ENCODE results near the gene GJC1. TPM values are rescaled to one million over a fixed set of nuclear protein-coding genes. Genes with fewer than 3 reads are reported as not detected.

GJC1 gene
- total RNA-seq, 2 experiments from 2014 or later, result 1.6 to 2.2 TPM

DNA sequence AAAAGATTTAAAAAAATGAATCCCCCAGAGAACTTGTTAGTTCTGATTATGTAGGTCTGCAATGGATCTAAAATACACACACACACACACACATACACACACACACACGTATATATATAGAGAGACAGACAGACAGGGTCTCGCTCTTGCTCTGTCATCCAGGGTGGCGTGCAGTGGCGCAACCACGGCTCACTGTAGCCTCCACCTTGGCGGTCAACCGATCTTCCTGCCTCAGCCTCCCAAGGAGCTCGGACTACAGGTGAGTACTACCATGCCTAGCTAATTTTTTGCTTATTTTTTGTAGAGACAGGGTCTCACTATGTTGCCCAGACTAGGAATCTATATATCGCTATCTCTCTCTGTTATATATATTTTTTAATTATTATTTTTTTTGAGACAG lies 33.4 kb downstream of the GJC1 start:
- Mint-ChIP-seq H3K4me1 (ENCODE audit: low read depth) (peaks cover 17% of the 10 kb centered on the region), H3K9me3 (ENCODE audit: insufficient read depth) (no peaks in the 10 kb centered on the region), H3K27me3 (ENCODE audit: low read depth) (peaks cover 4% of the 10 kb centered on the region), H3K36me3 (ENCODE audit: low read depth) (no peaks in the 10 kb centered on the region), H3K4me3 (no peak overlapping the region), H3K27ac (no peak overlapping the region)
- DNase-seq (no peak), ATAC-seq (no peak)
- ChIA-PET POLR2A (no interaction called here), CTCF (interaction anchor here (2.9 kb wide), 1 partner anchor 17 kb away, joined by 21 read pairs; no protein-coding TSS in a partner anchor)

DNA sequence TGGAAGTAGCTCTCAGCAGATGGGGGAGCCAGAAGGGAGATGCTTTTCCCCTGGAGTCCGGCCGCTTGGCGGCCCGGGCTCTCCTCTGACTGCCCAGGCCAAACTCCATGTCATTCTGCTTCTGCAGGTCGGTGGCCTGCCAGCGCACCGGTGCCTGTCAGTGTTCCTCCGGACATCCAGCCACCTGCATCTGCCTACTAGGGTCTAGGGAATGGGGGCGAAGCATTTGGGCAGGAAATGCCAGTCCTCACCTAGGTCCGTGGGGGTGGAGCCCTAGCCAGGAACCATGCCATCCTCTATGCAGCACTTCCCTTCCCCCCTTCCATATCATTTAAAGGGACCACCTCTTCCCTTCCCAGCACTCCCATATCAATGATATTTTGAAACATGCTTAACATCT lies 34.2 kb downstream of the GJC1 start:
- Mint-ChIP-seq H3K27me3 (ENCODE audit: low read depth) (peaks cover 2% of the 10 kb centered on the region), H3K4me3 (no peak overlapping the region), H3K27ac (no peak overlapping the region), H3K36me3 (ENCODE audit: low read depth) (no peaks in the 10 kb centered on the region), H3K4me1 (ENCODE audit: low read depth) (peaks cover 17% of the 10 kb centered on the region), H3K9me3 (ENCODE audit: insufficient read depth) (no peaks in the 10 kb centered on the region)
- ChIA-PET POLR2A (no interaction called here), CTCF (no interaction called here)
- DNase-seq (no peak), ATAC-seq (no peak)

DNA sequence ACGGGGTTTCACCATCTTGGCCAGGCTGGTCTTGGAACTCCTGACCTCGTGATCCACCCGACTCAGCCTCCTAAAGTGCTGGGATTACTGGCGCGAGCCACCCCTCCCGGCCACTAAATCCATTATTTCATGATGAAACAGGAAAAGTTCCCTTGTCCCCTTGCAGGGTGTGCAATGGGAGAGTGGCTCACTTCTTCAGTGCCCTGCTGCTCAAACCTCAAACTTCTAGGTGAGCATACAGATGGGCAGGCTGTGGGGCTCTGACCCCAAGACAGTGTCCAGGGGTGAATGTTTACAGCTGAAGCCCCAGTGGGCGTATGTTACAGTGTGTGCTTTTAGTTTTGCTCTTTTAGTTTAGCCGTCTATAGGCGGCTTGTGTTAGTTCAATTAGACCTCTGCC lies 34.7 kb downstream of the GJC1 start:
- Mint-ChIP-seq H3K27me3 (ENCODE audit: low read depth) (peaks cover 2% of the 10 kb centered on the region), H3K4me1 (ENCODE audit: low read depth) (peaks cover 17% of the 10 kb centered on the region), H3K9me3 (ENCODE audit: insufficient read depth) (no peaks in the 10 kb centered on the region), H3K4me3 (no peak overlapping the region), H3K27ac (no peak overlapping the region), H3K36me3 (ENCODE audit: low read depth) (no peaks in the 10 kb centered on the region)
- no peak for ATAC-seq
- ChIA-PET POLR2A (no interaction called here), CTCF (interaction anchor here (2.4 kb wide), 1 partner anchor 16 kb away, joined by 11 read pairs; no protein-coding TSS in a partner anchor)
- no peak for DNase-seq

DNA sequence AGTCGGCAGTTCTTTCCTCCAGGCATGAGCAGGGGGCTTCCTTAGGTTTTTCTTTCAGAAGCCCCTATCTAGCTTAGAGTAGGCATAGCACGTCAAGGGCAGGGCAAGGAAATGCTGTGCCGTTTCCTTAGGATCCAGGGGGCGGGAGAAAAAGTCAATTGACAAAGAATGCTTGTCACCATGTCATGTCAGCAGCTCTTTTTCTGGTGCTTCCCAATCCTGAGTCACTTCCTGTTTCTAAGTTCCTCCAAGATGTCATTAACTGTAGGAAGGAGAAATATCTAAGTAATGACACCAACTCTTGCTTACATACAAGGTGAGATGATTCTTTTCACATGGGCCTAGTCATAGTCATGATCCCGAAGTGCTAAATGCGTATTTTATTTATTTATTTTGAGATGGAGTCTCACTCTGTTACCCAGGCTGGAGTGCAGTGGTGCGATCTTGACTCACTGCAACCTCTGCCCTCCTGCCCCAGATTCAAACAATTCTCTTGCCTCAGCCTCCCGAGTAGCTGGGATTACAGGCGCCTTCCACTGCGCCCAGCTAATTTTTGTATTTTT lies 35.2 kb downstream of the GJC1 start:
- no peak for ATAC-seq
- DNase-seq, result no peak
- POLR2A ChIA-PET, result no interaction called here
- H3K27ac Mint-ChIP-seq, result peak overlapping the region; percentile 24
- no peak overlapping the region for H3K4me3 Mint-ChIP-seq
- H3K4me1 Mint-ChIP-seq (ENCODE audit: low read depth), result peaks cover 17% of the 10 kb centered on the region
- no peaks in the 10 kb centered on the region for H3K36me3 Mint-ChIP-seq (ENCODE audit: low read depth)
- peaks cover 2% of the 10 kb centered on the region for H3K27me3 Mint-ChIP-seq (ENCODE audit: low read depth)
- CTCF ChIA-PET, result interaction anchor here (2.4 kb wide), 1 partner anchor 16 kb away, joined by 11 read pairs; no protein-coding TSS in a partner anchor
- H3K9me3 Mint-ChIP-seq (ENCODE audit: insufficient read depth), result no peaks in the 10 kb centered on the region

DNA sequence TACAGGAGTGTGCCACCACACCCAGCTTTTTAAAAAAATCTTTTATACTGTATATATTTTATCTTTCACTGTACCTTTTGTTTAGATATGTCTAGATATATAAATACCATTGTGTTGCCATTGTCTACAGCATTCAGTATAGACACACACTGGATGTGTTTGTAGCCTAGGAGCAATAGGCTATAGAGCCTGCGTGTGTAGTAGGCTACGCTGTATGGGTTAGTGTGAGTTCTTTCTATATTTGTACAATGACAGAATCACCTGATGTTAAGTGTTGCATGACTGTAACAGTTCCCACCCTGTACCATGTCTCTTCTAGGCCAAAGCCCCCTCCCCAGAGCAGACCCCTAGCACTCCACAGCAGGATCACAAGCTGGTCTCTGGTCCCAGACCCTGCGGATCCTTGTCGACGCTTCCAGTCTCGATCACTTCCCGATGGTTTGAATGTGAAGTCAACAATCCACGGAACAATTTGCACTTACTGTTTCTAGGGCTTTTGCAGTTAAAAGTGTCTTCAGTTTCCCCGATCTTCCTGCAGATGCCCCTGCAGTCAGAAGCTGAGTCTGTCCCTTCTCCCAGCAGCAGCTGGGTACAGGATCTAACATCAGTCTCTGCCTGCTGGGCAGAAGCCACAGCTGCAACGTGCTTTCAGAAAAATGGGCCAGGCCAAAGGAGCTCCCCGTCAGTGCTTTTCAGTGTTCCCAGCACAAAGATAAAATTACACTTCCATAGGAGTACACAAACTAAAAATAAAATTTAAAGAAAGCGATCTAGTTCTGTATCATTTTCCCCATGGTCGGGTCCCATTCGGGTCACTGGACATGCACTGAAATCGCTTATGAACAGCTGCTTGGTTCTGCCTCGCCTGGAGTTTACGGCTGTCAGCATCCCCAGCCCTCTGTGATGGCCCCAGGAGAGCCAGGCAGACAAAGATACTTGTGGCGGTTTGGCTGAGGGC lies 35.9 kb downstream of the GJC1 start:
- Mint-ChIP-seq H3K27ac (no peak overlapping the region), H3K9me3 (ENCODE audit: insufficient read depth) (no peaks in the 10 kb centered on the region), H3K4me3 (no peak overlapping the region), H3K4me1 (ENCODE audit: low read depth) (peaks cover 17% of the 10 kb centered on the region), H3K36me3 (ENCODE audit: low read depth) (no peaks in the 10 kb centered on the region), H3K27me3 (ENCODE audit: low read depth) (peaks cover 2% of the 10 kb centered on the region)
- ATAC-seq (no peak), DNase-seq (no peak)
- ChIA-PET CTCF (interaction anchor here (2.4 kb wide), 1 partner anchor 15 kb away, joined by 11 read pairs; no protein-coding TSS in a partner anchor), POLR2A (no interaction called here)

DNA sequence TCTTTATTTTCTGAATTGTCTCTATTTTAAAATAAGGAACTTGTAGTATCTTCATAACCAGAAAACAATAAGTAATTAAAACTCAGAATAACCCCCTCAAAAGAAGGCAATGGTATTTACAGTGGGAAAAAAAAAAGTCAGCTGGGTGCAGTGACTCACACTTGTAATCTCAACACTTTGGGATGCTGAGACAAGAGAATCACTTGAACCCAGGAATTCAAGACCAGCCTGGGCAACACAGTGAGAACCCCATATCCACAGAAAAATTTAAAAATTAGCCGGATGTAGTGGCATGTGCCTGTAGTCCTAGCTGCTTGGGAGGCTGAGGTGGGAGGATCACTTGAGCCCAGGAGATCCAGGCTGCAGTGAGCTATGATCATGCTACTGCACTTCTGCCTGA lies 37.8 kb downstream of the GJC1 start:
- Mint-ChIP-seq H3K9me3 (ENCODE audit: insufficient read depth) (no peaks in the 10 kb centered on the region), H3K27ac (no peak overlapping the region), H3K27me3 (ENCODE audit: low read depth) (peaks cover 2% of the 10 kb centered on the region), H3K4me1 (ENCODE audit: low read depth) (peaks cover 5% of the 10 kb centered on the region), H3K36me3 (ENCODE audit: low read depth) (no peaks in the 10 kb centered on the region), H3K4me3 (no peak overlapping the region)
- ATAC-seq, result no peak
- ChIA-PET POLR2A (no interaction called here), CTCF (interaction anchor here (1.0 kb wide), 1 partner anchor 13 kb away, joined by 3 read pairs; no protein-coding TSS in a partner anchor)
- no peak for DNase-seq

DNA sequence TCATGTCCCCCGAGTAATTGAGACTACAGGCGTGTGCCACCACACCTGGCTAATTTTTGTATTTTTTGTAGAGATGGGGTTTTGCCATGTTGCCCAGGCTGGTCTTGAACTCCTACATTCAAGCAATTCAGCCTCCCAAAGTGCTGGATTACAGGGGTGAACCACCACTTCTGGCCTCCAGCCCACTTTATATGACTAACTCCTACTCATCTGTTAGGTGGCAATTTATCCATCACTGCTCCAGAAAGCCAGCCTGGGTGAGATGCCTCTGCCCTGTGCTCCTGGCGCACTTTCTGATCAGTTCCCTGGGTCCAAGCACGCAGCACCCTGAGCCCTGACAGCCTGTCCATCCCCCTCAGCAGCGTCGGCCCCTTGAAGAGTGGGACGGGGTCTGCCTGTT lies 41.9 kb downstream of the GJC1 start:
- CTCF ChIA-PET, result no interaction called here
- Mint-ChIP-seq H3K4me3 (no peak overlapping the region), H3K36me3 (ENCODE audit: low read depth) (no peaks in the 10 kb centered on the region), H3K27me3 (ENCODE audit: low read depth) (no peaks in the 10 kb centered on the region), H3K4me1 (ENCODE audit: low read depth) (no peaks in the 10 kb centered on the region), H3K27ac (no peak overlapping the region), H3K9me3 (ENCODE audit: insufficient read depth) (no peaks in the 10 kb centered on the region)
- DNase-seq (no peak), ATAC-seq (no peak)
- POLR2A ChIA-PET, result no interaction called here

DNA sequence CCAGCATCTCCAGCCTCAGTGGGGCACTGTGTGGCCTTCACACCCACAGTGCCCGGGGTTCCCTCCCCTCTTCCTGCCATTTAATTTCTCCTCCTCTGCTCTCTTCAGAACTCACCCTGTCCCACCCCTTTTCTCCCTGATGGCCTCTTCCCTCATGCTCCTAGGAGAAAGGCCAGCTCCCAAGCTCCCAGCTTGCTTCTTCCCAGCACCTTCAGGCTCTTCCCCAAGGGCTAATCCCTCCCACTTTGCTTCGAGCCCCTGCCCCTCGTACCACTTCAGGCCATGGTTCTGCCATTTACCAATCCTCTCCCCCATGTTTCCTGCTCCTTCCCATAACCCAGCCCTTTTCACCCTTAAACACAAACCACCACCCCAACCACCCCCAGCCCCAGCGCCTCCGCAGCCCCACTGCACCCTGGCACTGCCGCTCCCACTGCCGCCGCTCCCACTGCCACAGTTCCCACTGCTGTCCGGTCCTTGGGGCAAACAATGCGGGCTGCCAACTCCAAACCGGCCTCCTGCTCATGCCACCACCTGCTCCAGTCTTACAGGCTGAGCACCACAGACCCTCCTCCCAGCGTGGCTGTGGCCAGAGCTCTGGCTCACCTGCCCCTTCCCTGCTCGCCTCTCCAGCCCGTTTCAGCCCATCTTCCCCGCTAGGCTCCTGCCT lies 42.7 kb downstream of the GJC1 start:
- CTCF ChIA-PET, result interaction anchor here (1.8 kb wide), 1 partner anchor 10 kb away, joined by 5 read pairs; no protein-coding TSS in a partner anchor
- Mint-ChIP-seq H3K4me3 (no peak overlapping the region), H3K27ac (no peak overlapping the region), H3K9me3 (ENCODE audit: insufficient read depth) (no peaks in the 10 kb centered on the region), H3K4me1 (ENCODE audit: low read depth) (no peaks in the 10 kb centered on the region), H3K36me3 (ENCODE audit: low read depth) (no peaks in the 10 kb centered on the region), H3K27me3 (ENCODE audit: low read depth) (no peaks in the 10 kb centered on the region)
- DNase-seq, result no peak
- ATAC-seq, result no peak
- POLR2A ChIA-PET, result no interaction called here

DNA sequence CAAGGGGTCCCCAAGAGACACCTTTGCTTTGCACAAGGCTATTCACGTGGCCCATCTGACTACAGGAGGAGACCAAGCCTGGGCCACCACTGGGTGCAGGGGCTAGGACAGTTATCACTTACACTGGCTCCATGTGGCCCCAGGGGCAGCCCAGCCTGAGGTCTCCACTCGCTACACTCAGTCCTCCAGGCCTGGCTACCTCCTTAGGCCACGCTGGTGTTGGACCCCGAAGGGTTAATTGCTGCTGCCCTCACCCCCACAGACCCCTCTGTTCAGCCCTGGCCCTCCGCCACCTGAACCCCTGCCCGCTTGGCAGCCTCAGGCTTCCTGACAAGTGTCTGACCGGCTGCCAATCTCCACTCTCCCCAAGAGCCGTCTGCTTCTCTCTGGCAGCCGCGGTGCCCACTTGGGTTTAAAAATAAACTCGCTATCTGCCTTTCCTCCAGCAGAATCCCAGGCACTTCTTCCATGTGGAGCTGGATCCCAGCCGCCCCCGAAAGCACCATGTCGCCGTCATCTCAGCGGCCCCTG lies 43.5 kb downstream of the GJC1 start:
- ATAC-seq (no peak), DNase-seq (no peak)
- H3K4me1 Mint-ChIP-seq (ENCODE audit: low read depth), result no peaks in the 10 kb centered on the region
- ChIA-PET POLR2A (no interaction called here), CTCF (interaction anchor here (1.8 kb wide), 1 partner anchor 9 kb away, joined by 5 read pairs; no protein-coding TSS in a partner anchor)
- no peaks in the 10 kb centered on the region for H3K36me3 Mint-ChIP-seq (ENCODE audit: low read depth)
- H3K9me3 Mint-ChIP-seq (ENCODE audit: insufficient read depth), result no peaks in the 10 kb centered on the region
- no peaks in the 10 kb centered on the region for H3K27me3 Mint-ChIP-seq (ENCODE audit: low read depth)
- no peak overlapping the region for H3K27ac Mint-ChIP-seq
- H3K4me3 Mint-ChIP-seq, result no peak overlapping the region

DNA sequence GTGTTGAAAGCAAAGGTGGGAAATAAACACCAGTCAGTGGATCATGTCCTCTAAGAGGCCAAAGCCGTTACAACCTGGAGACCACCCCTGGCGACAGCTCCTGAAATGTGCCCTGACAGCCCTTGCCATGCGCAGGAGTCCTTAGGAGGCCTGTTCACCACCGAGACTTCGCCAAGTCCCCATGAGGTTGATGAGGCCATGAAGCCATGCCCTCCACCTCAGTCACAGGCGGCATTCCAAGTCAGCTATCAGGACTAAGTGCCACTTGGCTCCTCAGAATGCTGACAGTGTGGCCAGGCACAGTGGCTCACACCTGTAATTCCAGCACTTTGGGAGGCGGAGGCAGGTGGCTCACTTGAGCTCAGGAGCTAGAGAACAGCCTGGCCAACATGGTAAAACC lies 44.2 kb downstream of the GJC1 start:
- DNase-seq, result no peak
- ChIA-PET POLR2A (no interaction called here), CTCF (interaction anchor here (1.8 kb wide), 1 partner anchor 8 kb away, joined by 5 read pairs; no protein-coding TSS in a partner anchor)
- Mint-ChIP-seq H3K36me3 (ENCODE audit: low read depth) (no peaks in the 10 kb centered on the region), H3K9me3 (ENCODE audit: insufficient read depth) (no peaks in the 10 kb centered on the region), H3K4me1 (ENCODE audit: low read depth) (no peaks in the 10 kb centered on the region), H3K27me3 (ENCODE audit: low read depth) (no peaks in the 10 kb centered on the region), H3K27ac (no peak overlapping the region), H3K4me3 (no peak overlapping the region)
- ATAC-seq, result no peak

DNA sequence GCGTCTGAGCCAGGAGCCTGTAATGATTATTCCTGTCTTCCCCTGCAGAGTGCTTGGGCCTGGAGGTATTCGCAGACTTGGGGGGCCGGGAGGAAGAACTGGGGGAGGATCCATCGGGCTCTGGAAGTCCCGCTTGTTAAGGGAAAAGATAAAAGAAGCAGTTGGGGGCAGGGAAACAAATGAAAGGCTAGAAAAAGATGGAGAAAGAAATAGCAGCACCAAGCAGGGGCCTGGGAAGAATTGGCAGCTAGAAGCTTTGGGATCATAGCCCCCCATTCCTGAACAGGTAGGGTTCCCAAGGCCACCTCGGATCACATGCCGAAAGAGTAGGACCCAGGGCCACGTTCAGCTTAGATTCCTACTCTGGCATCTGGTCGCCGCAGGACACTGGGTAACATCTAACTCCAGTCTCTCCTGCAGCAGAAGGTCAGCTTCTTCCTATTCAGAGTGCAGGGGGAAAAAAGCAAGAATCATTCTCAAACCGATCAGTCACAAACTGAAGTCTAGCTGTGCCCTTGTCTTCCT lies 47.7 kb downstream of the GJC1 start:
- no peak overlapping the region for H3K4me3 Mint-ChIP-seq
- POLR2A ChIA-PET, result no interaction called here
- CTCF ChIA-PET, result interaction anchor here (1.4 to 8.3 kb wide), 4 partner anchors 16 to 239 kb away, joined by 3 to 161 read pairs (median 18); no protein-coding TSS in a partner anchor
- H3K27ac Mint-ChIP-seq, result no peak overlapping the region
- peaks cover 6% of the 10 kb centered on the region for H3K4me1 Mint-ChIP-seq (ENCODE audit: low read depth)
- H3K27me3 Mint-ChIP-seq (ENCODE audit: low read depth), result peaks cover 2% of the 10 kb centered on the region
- no peaks in the 10 kb centered on the region for H3K9me3 Mint-ChIP-seq (ENCODE audit: insufficient read depth)
- no peaks in the 10 kb centered on the region for H3K36me3 Mint-ChIP-seq (ENCODE audit: low read depth)
- no peak for DNase-seq
- no peak for ATAC-seq
